BE2C (cell line): ENCODE data around the gene SLFNL1.

Experiments
- DNase-seq: peaks from one replicate; pipeline ENCODE4 v3.0.0-alpha.2; 2020
- H3K27me3 ChIP-seq: fragments of 250-450 bp; sonication (Bioruptor Pico); 2 replicates; pipeline ENCODE4 v1.5.1; 2020; ENCODE audit warnings: mild to moderate bottlenecking
- H3K36me3 ChIP-seq: fragments of 250-450 bp; sonication (Bioruptor Pico); 2 replicates; pipeline ENCODE4 v1.5.1; 2020; ENCODE audit warnings: mild to moderate bottlenecking
- H3K4me1 ChIP-seq: fragments of 250-450 bp; sonication (Bioruptor Pico); 2 replicates; pipeline ENCODE4 v1.5.1; 2020
- H3K4me3 ChIP-seq: 2 replicates; pipeline ENCODE4 v1.5.1; 2011; ENCODE audit warnings: low read depth, low read length
- H3K9me3 ChIP-seq: fragments of 250-450 bp; sonication (Bioruptor Pico); 2 replicates; pipeline ENCODE4 v1.5.1; 2020
- TF ChIP-seq, protein P1 (sequence below): IDR thresholded peaks from 2 replicates; pipeline ENCODE4 v1.5.1; 2012; ENCODE audit warnings: mild to moderate bottlenecking, low read depth, low read length

Gene SLFNL1

DNA sequence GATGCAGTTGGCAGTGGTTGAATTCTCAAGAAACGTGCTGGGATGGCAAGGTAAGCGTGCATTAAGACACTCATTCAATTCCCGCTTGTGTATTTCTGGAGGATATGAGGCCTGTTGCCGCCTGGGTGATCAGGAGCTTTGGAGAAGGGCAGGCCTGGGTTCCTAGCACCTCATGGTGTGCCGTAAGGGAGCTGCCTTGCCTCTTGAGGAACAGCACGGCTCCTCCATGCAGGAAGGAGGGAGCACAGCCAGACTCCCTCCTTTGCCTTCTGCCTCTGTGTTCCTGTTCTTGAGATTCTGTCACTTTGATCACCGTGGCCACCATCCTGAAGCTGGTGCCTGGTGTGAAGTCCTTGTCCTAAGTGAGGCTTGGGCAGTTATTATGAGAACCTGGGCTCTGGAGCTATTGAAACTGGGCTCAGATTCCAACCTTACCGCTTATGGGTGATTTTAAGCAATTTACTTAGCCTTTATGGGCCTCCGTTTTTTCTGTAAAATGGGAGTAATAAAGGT is 18.3 kb downstream of the SLFNL1 start:
- TF ChIP-seq, protein P1, sequence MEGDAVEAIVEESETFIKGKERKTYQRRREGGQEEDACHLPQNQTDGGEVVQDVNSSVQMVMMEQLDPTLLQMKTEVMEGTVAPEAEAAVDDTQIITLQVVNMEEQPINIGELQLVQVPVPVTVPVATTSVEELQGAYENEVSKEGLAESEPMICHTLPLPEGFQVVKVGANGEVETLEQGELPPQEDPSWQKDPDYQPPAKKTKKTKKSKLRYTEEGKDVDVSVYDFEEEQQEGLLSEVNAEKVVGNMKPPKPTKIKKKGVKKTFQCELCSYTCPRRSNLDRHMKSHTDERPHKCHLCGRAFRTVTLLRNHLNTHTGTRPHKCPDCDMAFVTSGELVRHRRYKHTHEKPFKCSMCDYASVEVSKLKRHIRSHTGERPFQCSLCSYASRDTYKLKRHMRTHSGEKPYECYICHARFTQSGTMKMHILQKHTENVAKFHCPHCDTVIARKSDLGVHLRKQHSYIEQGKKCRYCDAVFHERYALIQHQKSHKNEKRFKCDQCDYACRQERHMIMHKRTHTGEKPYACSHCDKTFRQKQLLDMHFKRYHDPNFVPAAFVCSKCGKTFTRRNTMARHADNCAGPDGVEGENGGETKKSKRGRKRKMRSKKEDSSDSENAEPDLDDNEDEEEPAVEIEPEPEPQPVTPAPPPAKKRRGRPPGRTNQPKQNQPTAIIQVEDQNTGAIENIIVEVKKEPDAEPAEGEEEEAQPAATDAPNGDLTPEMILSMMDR, result no peak
- no peak overlapping the region for H3K4me3 ChIP-seq
- H3K27me3 ChIP-seq, result no peaks in the 10 kb centered on the region
- no peak for DNase-seq
- peaks cover 4% of the 10 kb centered on the region for H3K4me1 ChIP-seq
- H3K9me3 ChIP-seq, result no peaks in the 10 kb centered on the region
- H3K36me3 ChIP-seq, result peaks cover 71% of the 10 kb centered on the region

DNA sequence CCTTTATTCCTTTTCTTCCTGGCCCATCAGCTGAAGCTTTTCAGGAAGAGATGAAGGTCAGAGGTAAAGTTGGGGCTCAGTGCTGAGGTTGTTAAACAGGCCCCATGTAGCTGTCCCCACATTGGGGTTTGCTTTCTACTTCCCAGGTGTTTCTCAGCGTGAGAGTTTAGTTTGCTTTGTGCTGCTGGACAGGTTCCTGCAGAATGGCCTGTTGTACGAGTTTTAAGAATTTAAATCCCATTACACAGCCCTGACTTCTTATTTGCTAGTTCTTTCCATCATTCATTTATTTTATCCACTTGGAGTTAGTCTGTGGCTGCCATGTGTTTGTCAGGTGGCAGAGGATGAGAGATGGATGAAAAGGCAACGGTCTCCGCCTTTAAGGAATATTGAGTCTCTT is 22.9 kb downstream of the SLFNL1 start:
- no peak for DNase-seq

DNA sequence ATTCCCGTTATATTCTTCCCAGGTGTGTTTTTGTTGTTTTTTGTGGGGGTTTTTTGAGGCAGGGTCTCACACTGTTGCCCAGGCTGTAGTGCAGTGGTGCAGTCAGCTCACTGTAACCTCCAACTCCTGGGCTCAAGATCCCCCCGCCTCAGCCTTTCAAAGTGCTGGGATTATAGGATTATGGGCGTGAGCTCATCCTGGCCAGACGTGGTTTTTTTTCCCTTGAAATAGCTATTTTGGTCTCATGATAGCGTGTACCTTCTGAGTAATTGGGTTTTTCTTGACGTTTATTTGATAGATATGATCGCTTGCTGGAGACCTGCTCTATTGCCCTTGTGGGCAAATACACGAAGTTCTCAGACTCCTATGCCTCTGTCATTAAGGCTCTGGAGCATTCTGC is 24.4 kb downstream of the SLFNL1 start:
- Histone ChIP-seq H3K36me3 (peaks cover 54% of the 10 kb centered on the region), H3K27me3 (no peaks in the 10 kb centered on the region), H3K4me3 (no peak overlapping the region), H3K9me3 (no peaks in the 10 kb centered on the region), H3K4me1 (no peaks in the 10 kb centered on the region)
- TF ChIP-seq, protein P1, result no peak
- DNase-seq, result no peak

More for the DNA sequence above, 22.9 kb downstream of the SLFNL1 start:
- TF ChIP-seq, protein P1, result no peak
- no peaks in the 10 kb centered on the region for H3K27me3 ChIP-seq
- no peak overlapping the region for H3K4me3 ChIP-seq
- H3K4me1 ChIP-seq, result no peaks in the 10 kb centered on the region; the same call in 1 of the 2 replicates
- H3K9me3 ChIP-seq, result no peaks in the 10 kb centered on the region
- peaks cover 58% of the 10 kb centered on the region for H3K36me3 ChIP-seq

DNA sequence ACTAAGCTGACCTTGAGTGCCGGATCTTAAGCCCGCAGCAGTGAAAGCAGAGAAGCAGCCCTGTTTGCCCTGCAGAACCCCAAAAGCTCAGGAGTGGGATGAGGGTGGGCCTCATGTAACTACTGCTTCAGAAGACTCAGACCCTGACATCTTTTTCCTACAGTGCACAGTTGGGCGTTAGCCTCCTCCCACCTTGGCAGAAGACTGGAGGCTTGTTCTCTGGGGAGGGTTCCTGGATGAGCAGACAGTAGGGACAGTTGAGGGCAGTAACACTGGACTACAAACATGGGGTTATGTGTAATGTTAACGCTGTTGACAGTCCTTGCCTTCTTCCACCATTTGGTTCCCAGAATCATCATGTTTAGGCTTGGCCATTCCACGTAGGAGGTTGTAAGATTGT is 32.5 kb downstream of the SLFNL1 start:
- DNase-seq, result no peak
- Histone ChIP-seq H3K9me3 (no peaks in the 10 kb centered on the region), H3K36me3 (peaks cover 66% of the 10 kb centered on the region), H3K27me3 (no peaks in the 10 kb centered on the region), H3K4me3 (no peak overlapping the region), H3K4me1 (no peaks in the 10 kb centered on the region)
- TF ChIP-seq, protein P1, result no peak

DNA sequence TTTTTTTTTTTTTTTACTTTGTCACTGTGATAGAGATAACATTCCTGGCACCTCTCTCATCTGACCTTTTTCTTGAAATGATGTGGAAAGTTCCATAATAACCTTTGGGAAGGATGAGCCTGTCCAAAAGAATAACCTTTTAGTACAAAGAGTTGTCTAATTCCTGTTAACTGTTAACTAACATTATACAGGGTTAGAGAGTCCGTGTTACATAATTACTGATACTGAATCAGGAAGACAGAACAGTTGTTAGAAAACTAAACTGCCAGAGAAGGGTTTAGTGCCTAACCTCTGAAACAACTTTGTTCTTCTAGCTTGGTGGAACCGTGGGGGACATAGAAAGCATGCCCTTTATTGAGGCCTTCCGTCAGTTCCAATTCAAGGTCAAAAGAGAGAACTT is 33.2 kb downstream of the SLFNL1 start:
- H3K27me3 ChIP-seq, result no peaks in the 10 kb centered on the region
- TF ChIP-seq, protein P1, result no peak
- no peaks in the 10 kb centered on the region for H3K4me1 ChIP-seq
- H3K4me3 ChIP-seq, result no peak overlapping the region
- H3K9me3 ChIP-seq, result no peaks in the 10 kb centered on the region
- H3K36me3 ChIP-seq, result peaks cover 71% of the 10 kb centered on the region
- DNase-seq, result no peak

DNA sequence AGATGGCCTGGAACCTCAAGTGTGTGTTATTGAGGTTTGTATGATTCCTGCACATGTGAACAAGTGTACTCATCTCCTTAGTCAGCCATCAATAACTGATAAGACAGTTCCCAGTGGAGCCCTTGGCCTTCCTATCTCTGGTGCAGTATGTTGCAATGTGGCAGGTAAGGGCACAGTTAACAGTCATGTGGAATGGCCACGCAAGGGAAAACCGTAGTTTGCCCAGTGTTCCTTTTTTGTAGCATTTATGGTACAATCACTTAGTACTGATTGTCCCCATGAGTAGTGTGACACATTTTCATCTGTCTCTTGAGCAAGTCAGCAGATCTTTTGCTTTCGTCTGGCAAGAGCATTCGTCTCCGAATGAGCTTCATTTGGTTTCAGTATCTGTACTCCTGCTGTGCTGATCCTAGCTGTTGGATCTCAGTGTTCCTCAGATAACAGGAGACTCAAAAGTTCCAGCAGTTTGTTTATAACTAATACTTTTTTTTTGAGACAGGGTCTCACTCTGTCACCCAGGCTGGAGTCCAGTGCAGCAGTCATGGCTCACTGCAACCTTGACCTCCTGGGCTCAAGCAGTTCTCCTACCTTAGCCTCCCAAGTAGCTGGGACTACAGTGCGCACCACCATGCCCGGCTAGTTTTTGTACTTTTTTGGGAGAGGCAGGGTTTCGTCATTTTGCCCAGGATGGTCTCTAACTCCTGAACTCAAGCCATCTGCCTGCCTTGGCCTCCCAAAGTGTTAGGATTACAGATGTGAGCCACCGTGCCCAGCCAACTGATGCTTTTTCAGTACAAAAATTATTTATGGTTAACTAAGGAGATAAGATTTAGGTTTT is 33.9 kb downstream of the SLFNL1 start:
- peaks cover 67% of the 10 kb centered on the region for H3K36me3 ChIP-seq
- DNase-seq, result no peak
- no peaks in the 10 kb centered on the region for H3K9me3 ChIP-seq
- TF ChIP-seq, protein P1, result no peak
- no peaks in the 10 kb centered on the region for H3K4me1 ChIP-seq
- no peaks in the 10 kb centered on the region for H3K27me3 ChIP-seq
- H3K4me3 ChIP-seq, result no peak overlapping the region
